ENCODE results near the gene GID8.
A peak's percentile ranks its signal among the peaks of the same experiment; 100 is the strongest.

Gene GID8

DNA sequence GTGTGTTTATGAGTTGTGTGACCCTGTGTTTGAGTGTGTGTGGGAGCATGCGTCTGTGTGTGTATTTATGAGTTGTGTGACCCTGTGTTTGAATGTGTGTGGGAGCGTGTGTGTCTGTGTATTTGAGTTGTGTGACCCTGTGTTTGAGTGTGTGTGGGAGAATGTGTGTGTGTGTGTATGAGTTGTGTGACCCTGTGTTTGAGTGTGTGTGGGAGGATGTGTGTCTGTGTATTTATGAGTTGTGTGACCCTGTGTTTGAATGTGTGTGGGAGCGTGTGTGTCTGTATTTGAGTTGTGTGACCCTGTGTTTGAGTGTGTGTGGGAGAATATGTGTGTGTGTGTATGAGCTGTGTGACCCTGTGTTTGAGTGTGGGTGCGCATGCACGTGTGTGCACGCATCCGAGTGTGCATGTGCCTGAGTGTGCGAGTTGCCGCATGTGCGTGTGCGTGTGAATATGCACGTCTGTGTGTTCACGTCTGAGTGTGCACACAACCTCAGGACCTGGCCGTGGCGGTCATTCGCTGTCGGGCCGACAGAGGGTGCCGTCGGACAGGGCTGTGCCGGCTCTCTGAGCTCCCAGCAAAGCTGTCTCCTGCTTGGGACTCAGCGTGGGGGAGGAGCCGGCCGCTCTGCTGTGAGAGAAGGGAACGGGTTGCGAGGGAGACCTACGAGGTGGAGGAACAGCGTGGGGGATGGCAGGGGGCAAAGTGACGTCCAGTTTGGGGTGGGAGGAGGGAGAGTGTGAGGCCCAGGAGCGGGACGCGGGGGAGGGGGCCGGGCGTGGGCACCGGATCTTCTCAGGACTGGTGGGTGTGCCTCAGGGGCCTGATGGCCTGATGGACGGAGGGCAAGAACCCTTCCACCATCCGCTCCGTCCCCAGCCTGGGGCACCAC lies 34.2 kb downstream of the GID8 start:
- DNase-seq, result peak; percentile 74

DNA sequence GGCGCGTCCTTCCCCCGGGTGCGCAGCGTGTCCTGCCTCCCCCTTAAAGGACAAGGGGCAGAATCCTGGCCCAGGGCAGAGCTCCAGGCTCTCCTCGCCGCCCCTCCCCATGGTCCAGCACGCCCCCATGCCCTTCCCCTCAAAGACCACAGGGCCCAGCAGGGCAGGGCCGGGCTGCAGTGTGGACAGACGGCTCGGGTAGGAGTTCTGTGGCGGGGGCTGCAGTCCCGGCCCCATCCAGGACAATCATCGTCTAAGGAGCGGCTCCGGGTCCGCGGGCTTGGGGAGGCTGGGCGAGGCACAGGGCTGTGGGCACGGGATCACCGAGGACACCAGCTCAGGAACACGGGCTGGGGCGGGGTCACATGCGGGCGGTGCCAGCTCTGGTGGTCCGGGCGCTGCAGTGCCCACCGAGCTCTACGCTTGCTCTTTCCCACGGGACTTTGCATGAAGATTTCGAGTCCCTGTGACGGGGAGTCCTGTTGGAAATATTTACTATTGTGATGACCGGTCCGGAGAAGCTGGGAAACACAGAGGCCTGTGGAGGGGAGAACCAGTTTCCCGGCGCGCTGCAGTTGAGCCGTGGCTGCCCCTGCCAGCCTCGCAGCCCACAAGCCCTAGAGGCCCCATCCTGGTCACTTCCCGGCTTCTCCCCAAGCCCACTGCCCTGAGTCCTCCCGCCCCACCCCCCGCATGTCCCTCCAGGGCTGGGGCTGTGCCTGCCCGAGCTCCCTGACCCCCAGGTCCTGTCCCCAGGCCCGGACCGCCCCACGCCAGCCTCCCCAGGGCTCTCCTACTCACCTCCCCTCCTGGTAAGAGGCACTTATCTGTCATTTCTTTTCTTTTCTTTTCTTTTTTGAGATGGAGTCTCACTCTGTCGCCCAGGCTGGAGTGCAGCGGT lies 35.1 kb downstream of the GID8 start:
- no peak for DNase-seq

DNA sequence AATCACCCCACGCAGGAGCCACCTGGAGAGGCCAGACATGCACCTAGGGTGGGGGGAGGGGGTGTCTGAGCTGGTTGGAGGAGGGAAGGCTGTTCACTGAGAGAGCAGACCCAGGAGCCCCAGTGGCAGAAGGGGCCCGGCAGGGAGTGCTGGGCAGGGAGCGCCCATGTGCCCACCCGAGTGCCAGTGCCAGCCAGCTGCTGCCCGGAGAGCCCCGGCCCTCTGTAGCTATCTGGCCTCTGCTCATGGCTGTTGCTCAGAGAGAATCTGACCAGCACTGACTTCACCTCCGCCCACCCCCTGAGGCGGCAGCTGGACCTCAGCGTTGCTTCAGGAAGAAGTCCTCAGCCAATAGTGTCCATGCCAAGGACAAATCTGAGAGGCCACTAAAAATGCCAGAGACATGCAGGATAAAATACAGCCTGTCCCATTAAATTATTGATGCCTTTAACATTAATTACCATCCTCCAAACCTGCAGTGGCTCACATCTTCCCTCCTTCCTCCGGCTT lies 37.4 kb downstream of the GID8 start:
- no peak for DNase-seq

DNA sequence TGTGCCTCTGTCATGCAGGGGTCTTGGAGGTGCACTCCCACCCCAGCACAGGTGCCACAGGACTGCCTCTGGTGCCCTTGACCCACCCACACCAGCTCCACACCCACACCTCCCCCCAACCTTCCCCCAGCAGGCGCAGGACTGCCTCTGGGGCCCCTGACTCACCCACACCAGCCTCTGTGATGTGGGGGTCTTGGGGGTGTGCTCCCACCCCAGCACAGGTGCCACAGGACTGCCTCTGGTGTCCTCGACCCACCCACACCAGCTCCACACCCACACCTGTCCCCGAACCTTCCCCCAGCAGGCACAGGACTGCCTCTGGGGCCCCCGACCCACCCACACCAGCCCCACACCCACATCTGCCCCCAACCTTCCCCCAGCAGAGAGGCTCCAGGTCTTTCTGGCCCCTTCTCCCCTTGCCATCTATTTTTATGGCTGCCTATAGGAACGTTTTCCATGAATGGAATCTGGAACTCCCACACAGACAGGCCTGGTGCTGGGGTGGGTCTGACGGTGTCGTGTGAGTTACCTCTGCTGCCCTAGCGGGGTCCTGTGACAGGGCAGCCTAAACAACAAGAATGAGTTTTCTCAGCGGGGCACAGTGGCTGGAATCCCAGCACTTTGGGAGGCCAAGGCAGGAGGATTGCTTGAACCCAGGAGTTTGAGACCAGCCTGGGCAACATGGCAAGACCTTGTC lies 38.0 kb downstream of the GID8 start:
- no peak for DNase-seq

DNA sequence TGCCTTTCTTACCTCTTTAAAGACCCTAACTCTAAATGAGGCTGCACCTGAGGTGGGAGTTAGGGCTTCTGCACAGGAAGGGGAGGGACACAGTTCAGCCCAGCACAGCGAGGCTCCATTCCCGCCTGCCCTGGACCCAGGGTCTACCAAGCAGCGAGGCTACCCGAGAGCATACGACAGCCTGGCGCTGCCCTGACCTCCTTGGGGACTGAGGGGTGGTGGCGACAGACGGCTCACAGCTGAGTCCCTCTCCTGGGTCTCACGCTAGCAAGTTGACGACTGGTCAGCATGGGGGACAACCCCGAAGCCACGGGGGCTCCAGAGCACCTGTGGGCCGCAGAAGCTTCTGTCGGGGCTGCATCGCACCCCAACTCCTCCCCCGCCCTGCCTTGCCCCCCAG lies 38.9 kb downstream of the GID8 start:
- no peak for DNase-seq

DNA sequence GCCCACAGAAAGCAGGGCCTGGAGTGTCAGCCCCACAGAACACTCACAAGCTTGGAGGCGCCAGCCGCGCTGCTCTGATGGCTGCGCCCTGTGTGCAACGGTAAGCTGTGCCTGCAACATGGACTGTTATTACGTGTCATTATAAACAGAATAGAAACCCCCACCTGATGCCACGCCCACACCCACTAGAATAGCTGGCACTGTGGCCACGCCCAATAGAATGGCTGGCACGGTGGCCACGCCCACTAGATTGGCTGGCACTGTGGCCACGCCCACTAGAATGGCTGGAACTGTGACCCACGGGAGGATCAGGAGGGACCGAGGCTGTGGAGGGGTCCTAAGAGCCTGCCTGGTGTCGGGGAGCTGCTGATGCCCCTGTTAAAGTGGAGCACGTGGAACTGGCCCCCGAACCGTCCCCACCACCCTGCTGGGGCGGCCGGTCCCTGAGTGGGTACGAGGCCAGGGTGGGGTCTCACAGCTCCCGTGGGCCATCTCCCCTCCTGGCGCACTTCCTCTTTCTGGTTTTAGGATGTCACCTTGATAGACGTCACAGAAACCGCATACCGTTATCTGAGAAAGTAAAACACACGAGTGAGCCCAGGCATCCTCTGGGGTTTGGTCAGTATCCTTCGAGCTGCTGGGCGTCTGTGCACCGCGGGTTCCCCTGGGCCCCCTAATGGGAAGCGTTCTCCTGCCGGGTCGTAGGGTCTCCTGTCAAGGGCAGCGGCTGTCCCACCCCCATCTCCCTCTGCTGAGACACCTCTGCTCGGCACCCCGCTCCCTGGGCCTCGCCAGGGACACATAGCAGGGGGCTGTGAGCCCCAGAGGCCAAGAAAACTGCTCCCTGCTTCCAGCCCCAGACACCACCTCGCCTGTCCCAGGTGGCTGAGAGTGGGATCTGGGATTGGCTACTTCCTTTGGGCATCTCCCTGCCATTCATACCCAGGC lies 39.9 kb downstream of the GID8 start:
- DNase-seq, result no peak

DNA sequence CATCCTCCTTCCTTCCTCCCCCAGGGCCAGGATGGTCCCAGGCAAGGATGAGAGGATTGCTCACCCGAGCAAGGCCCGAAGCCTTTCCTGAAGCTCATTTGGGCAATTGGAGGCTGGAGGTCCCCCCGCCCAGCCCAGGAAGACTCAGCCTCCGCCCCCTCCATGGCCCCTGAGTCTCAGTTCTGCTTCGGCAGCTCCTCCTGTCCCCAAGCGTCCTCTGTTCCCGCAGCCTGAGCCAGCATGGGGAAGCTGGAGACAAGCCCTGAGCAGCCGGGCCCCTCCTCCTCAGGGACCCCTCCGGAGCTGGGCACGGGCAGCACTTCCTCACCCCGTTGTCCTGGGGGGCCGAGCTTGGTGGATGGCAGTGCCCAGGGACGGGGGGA lies 40.6 kb downstream of the GID8 start:
- no peak for DNase-seq

DNA sequence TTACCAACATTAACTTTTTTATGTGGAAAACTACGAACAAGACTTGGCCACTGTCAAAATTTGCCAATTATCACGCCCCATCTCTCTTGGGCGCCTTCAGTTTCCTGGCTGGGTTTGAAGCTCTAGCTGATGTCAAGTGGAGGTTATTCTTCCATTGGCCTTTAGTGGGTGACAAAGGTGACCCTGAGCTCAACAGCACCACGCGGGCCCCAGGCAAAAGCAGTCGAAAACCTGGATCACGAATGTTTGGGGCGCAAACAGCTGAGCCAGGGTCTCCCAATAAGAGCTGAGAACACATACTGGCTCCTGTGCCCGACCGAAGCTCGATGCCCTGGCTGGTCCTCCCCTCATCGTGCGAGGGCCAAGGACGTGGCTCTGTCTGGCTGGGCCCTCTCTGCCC lies 41.4 kb downstream of the GID8 start:
- no peak for DNase-seq

DNA sequence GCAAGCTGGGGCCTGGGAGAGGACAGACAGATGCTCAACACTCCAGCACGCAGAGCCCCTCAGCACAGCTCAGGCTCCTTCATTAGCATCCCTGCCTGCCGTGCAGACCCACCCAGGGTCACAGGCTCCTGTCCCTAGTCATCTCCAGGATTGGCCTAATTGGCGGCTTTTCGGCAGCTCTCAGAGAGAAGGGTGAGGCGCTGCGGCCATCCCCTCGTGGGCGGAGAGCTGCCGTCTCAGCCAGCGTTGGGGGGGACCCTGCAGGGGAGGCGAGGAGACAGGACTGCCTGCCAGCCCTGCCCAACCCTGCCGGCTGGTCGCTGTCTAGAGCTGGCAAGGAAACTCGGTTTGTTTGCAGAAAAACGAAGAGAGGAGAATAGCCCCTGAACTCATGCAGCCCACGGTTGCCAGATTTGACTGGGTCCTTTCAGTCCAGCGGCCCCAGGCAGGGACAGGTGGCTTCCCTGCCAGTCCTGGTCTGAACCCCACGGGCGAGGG lies 42.0 kb downstream of the GID8 start:
- DNase-seq, result no peak

DNA sequence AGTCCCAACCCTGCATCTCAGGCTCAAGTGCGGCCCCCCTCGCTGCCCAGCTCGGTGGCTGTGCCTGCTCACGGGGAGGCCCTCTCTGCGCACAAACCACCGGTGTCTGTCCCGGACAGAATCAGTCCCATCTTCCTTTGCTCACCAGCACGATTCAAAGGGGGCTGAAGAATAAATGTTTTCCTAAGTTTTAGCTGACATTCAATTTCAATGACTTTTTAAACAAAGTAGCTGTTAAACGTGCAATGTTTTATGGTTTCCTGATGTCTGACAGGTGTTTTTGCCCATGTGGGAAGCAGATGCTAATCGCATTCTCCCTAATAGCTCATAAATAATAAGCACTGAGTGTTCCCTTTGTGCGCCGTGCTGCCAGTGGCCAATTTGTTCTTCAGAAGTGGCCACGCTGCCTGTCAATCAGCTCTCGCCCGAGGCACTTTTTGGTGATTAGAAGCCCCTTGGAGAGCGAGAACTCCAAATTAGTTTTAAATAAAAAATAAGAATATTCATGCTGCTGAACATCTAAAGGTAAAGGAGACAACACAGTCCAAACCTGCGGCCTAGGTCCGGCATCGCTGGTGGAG lies 42.5 kb downstream of the GID8 start:
- DNase-seq, result no peak

DNA sequence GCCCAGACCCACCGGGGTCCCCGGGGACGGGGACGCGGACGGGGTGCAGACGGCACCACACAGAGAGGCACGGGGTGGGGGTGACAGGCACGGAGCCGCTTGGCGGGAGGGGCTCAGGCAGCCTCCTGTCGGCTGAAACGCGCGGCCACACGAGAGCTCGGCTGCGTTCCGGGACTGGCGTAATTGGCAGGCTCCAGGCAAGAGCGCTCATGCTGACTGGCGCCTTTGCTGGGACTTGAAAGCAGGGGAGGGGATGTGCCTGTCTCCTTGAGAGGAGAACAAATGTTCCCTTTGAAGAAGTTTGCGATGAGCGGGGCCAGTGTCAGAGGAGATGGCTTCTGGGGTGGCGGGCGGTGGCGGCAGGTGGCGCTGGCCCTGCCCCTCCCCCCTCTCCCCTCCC lies 43.0 kb downstream of the GID8 start:
- no peak for DNase-seq

DNA sequence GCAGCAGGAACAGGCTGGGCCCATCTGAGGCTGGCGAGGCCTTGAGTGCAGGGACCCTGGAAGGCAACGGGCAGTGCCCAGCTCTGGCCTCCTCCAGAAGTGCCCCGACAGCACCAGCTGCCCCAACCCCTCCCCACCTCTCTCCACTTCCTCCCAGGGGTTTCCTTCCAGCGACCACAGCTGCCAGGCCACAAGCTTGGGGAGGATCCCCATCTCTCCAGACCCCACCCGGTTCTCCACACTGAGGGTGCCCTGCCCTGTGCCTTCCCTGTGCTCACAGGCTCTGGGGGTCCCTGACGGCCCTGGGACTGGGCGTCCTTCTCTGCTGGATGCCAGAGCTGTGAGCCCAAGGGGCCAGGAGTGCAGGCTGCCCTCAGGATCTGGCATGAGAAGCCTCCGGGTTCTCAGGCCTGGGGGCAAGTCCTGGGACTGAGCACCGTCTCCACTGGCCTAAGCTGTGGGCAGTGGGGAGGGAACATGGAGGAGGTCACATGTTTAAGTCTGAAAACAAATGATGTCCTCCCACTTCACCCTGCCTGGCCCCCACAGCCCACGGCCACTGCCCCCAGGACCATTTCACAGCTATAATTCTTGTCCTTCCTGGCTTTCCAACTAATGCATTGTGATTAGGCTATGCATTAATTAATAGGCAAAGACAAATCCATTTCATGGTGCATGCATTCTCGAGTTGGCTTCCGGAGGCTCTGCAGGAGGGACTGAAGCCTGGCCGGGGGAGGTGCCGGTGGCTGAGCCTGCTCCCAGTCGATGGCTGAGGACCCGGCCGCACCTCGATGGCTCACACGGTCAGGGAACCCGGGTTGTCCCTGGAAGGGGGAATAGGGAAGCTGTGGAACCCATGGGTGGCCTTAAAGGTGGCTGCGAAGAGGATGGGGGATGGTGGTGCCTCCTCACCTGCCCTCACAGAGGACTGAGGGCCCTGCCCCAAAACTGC lies 44.5 kb downstream of the GID8 start:
- no peak for DNase-seq

DNA sequence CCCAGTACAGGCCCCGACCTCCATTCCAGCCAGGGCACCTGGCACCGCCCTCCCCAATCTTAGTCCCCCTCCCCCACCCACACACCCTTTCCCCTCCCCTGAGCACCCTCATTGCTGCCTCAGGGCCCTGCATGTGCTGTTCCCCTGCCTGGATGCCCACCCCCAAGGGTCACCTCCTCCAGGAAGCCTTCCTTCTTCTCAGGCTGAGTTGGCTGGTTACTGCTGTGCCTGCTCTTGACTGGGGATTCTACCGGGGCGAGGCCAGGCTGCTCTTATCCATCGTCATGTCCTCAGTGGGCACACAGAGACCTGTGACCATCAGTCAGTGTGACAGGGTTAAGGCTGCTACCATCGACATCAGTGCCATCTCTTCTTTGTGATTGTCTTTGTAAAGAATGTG lies 45.3 kb downstream of the GID8 start:
- DNase-seq, result no peak

DNA sequence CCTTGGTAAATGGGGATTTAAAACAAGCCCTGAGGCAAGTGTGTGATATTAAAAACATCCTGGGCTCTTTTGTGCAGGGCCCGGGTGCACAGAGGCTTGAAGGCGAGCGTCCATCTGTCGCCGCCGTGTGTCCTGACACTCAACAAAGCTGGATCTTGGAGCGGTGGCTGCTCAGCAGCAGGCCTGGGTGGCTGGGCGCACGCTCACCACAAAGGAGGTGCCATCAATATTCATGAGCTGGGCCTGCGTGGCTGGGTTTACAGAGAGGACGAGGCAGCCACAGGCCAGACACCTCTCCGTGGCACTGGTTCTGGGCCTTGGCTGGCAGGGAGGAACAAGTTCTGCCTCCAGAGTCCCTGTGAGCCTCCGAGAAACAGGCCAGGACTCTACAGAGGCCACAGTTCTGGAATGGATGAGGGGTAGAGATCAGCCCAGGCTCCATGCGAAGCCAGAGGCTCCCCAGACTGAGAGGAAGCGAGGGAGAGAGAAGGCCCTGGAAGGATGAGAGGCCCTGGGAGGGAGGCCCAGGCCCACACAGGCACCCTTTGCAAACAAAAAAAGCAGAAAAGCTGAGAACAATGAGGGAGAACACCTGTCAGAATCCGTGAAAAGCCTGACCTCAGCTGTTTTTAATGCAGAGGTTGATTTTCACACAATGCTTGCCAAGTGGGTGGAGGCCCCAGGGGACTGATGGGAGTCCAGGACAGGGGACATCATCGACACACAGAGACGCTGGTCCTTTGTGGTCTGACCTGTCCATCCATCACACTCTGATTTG lies 46.9 kb downstream of the GID8 start:
- DNase-seq, result no peak

DNA sequence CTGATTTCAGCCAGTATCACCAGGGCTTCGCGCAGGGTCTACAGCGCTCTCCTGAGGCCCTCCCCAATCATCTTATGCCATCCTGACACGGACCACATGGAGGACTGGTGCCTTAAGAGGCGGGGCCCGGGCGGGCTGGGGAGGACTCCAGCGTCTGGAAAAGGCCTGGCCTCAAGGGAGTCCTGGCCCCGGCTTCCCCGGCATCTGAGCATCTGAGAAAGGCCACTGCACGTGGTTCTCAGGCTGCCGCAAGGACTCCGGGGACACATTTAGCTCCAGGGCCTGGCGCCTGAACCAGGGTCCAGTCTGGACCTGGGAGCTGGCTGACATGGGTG lies 47.5 kb downstream of the GID8 start:
- DNase-seq, result no peak

DNA sequence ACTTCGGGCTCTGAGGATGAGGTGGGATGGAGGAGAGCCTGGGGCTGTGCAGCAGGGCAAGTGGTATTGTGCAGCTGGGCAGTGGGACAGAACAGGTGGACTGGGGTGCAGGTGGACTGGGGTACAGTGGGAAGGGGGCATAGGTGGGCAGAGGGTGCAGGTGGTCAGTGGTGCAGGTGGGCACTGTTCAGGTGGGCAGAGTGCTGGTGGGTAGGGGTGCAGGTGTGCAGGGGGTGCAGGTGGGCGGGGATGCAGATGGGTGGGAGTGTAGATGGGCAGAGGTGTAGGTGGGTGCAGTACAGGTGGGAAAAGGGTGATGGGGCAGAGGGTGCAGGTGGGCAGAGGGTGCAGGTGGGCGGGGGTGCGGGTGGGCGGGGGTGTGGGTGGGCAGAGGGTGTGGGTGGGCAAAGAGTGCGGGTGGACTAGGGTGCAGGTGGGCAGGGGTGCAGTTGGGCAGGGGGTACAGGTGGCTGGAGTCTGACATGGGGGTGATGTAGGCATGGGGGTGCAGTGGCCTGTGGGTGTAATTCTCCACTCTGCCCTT lies 48.4 kb downstream of the GID8 start:
- no peak for DNase-seq

DNA sequence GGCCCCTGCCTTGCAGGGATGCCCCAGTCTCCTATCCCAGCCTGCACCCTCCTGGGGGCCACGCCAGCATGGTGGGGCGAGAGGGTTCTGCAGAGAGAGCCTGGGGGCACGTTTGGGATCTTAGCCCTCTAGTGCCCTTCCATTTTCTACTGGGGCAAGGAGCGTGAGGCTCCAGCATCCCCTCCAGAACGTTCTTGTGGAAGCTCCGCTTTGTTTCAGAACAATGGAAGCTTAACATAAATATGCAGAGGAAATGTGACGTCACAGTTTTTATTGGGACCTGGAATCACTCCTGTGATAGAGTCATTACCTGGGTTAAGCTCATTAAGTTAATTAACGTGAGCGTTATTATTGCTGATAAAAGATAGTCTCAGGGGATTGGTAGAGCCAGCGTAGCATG lies 49.2 kb downstream of the GID8 start:
- DNase-seq, result no peak

DNA sequence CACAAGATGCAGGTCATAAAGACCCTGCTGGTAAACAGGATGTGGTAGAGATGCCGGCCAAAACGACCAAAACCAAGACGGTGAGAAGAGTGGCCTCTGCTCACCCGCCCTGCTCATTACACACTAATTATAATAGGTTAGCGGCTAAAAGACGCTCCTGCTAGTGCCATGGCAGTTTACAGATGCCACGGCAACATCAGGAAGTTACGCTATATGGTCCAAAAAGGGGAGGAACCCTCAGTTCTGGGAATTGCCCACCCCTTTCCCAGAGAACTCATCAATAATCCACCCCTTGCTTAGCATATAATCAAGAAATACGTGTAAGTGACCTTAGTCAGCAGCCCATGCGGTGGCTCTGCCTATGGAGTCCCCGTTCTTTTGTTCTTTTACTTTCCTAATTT lies 51.3 kb downstream of the GID8 start:
- DNase-seq, result no peak

DNA sequence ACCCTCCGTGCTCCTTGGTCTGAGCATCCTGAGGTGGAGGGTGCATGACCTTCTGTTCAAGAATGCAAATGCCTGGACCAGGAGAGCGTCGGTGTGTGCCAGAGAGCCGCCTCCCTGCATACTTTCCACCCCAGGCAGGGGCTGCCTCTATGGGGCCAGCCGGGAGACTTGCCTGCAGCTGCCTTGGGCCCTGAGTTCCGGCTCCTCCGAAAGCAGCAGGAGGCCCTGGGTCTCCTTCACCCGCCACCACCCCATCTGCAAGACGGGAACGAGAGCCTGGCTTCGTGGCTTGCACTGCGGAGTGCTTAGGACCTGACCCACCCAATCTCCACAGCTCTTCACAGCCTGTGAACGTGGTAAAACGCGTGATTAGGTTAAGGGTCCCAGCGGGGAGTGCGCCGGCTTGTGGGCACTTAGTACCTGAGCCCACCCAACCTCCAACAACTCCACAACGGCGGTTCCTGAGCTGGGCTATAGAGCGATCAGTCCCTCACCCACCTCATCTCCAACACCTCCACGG lies 52.4 kb downstream of the GID8 start:
- no peak for DNase-seq
